Gastrocnemius medialis (tissue), 4 donors: Measurements from ENCODE around the gene ZNF652.

Experiments
- POLR2A ChIP-seq, 2 donors: fragments of 450-650 bp; IDR thresholded peaks; one replicate each; pipeline ENCODE4 v1.6.1; 2017; ENCODE audit warnings: antibody characterized with exemption in 2 of 2, mild to moderate bottlenecking in 2 of 2, moderate library complexity in 2 of 2
- TF ChIP-seq, protein P1 (sequence below), 5 experiments: fragments of 450-650 bp in 3 of 5; fragments of 200-600 bp in 2 of 5; sonication (generic) in 2 of 5; IDR thresholded peaks in 4 of 5; conservative IDR thresholded peaks in 1 of 5; 1 replicate in 4 of 5; 2 replicates in 1 of 5; pipeline ENCODE4 v1.5.1; 2016 to 2019; ENCODE audit warnings: antibody characterized with exemption in 5 of 5, mild to moderate bottlenecking in 3 of 5, moderate library complexity in 3 of 5

- TF ChIP-seq, protein P1, sequence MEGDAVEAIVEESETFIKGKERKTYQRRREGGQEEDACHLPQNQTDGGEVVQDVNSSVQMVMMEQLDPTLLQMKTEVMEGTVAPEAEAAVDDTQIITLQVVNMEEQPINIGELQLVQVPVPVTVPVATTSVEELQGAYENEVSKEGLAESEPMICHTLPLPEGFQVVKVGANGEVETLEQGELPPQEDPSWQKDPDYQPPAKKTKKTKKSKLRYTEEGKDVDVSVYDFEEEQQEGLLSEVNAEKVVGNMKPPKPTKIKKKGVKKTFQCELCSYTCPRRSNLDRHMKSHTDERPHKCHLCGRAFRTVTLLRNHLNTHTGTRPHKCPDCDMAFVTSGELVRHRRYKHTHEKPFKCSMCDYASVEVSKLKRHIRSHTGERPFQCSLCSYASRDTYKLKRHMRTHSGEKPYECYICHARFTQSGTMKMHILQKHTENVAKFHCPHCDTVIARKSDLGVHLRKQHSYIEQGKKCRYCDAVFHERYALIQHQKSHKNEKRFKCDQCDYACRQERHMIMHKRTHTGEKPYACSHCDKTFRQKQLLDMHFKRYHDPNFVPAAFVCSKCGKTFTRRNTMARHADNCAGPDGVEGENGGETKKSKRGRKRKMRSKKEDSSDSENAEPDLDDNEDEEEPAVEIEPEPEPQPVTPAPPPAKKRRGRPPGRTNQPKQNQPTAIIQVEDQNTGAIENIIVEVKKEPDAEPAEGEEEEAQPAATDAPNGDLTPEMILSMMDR (IDR thresholded peaks at IDR 0.05 in 4 of 5, conservative IDR thresholded peaks at IDR 0.05 in 1 of 5): no peak
- no peak for TF ChIP-seq POLR2A (IDR thresholded peaks at IDR 0.05)
Observed at GRCh38 chr17:49269356-49269755, 92.7 kb downstream of the ZNF652 start.
